ENCODE results near the gene FATE1.

Gene FATE1

GRCh38 chrX:151742311-151742710 lies 26.5 kb downstream of the FATE1 start:
- Histone ChIP-seq H3K4me3 (ENCODE audit: low read length, poor library complexity, severe bottlenecking) (no peak overlapping the region), H3K36me3 (ENCODE audit: insufficient read depth, low read length) (no peaks in the 10 kb centered on the region), H3K4me1 (ENCODE audit: insufficient read depth, low read length, poor library complexity, severe bottlenecking) (no peaks in the 10 kb centered on the region), H3K4me2 (ENCODE audit: low read depth, low read length, poor library complexity, severe bottlenecking) (no peak overlapping the region), H2AFZ (ENCODE audit: low read length) (no peak overlapping the region), H3K27me3 (ENCODE audit: insufficient read depth, low read length, poor library complexity, severe bottlenecking) (no peaks in the 10 kb centered on the region), H3K9me2 (replicated peaks; ENCODE audit: low read depth, low read length) (no peaks in the 10 kb centered on the region), H3K79me2 (ENCODE audit: insufficient read depth, low read length) (no peaks in the 10 kb centered on the region), H3K9ac (ENCODE audit: low read depth, low read length, poor library complexity, severe bottlenecking) (no peak overlapping the region), H3F3A (ENCODE audit: low read depth) (no peaks in the 10 kb centered on the region), H4K20me1 (ENCODE audit: insufficient read depth, low read length, poor library complexity, severe bottlenecking) (no peaks in the 10 kb centered on the region), H3K9me3 (ENCODE audit: insufficient read depth, low read depth, low read length) (no peaks in the 10 kb centered on the region)
- TF ChIP-seq EZH2phosphoT487 (IDR thresholded peaks at IDR 0.05; ENCODE audit: borderline replicate concordance), result no peak

DNA sequence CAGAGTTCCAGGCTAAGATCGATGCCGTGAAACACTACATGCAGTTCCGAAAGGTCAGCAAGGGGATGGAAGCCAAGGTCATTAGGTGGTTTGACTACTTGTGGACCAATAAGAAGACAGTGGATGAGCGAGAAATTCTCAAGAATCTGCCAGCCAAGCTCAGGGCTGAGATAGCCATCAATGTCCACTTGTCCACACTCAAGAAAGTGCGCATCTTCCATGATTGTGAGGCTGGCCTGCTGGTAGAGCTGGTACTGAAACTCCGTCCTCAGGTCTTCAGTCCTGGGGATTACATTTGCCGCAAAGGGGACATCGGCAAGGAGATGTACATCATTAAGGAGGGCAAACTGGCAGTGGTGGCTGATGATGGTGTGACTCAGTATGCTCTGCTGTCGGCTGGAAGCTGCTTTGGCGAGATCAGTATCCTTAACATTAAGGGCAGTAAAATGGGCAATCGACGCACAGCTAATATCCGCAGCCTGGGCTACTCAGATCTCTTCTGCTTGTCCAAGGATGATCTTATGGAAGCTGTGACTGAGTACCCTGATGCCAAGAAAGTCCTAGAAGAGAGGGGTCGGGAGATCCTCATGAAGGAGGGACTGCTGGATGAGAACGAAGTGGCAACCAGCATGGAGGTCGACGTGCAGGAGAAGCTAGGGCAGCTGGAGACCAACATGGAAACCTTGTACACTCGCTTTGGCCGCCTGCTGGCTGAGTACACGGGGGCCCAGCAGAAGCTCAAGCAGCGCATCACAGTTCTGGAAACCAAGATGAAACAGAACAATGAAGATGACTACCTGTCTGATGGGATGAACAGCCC lies 28.0 kb downstream of the FATE1 start:
- no peaks in the 10 kb centered on the region for H3K9me3 ChIP-seq (ENCODE audit: insufficient read depth, low read depth, low read length)
- H3K4me1 ChIP-seq (ENCODE audit: insufficient read depth, low read length, poor library complexity, severe bottlenecking), result no peaks in the 10 kb centered on the region
- H3K9ac ChIP-seq (ENCODE audit: low read depth, low read length, poor library complexity, severe bottlenecking), result no peak overlapping the region
- H3K4me2 ChIP-seq (ENCODE audit: low read depth, low read length, poor library complexity, severe bottlenecking), result no peak overlapping the region
- no peaks in the 10 kb centered on the region for H4K20me1 ChIP-seq (ENCODE audit: insufficient read depth, low read length, poor library complexity, severe bottlenecking)
- H3K36me3 ChIP-seq (ENCODE audit: insufficient read depth, low read length), result no peaks in the 10 kb centered on the region
- no peaks in the 10 kb centered on the region for H3K27me3 ChIP-seq (ENCODE audit: insufficient read depth, low read length, poor library complexity, severe bottlenecking)
- no peak for TF ChIP-seq EZH2phosphoT487 (IDR thresholded peaks at IDR 0.05; ENCODE audit: borderline replicate concordance)
- TF ChIP-seq, protein P1, sequence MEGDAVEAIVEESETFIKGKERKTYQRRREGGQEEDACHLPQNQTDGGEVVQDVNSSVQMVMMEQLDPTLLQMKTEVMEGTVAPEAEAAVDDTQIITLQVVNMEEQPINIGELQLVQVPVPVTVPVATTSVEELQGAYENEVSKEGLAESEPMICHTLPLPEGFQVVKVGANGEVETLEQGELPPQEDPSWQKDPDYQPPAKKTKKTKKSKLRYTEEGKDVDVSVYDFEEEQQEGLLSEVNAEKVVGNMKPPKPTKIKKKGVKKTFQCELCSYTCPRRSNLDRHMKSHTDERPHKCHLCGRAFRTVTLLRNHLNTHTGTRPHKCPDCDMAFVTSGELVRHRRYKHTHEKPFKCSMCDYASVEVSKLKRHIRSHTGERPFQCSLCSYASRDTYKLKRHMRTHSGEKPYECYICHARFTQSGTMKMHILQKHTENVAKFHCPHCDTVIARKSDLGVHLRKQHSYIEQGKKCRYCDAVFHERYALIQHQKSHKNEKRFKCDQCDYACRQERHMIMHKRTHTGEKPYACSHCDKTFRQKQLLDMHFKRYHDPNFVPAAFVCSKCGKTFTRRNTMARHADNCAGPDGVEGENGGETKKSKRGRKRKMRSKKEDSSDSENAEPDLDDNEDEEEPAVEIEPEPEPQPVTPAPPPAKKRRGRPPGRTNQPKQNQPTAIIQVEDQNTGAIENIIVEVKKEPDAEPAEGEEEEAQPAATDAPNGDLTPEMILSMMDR (conservative IDR thresholded peaks at IDR 0.05; ENCODE audit: low read length), result no peak
- no peaks in the 10 kb centered on the region for H3F3A ChIP-seq (ENCODE audit: low read depth)
- H3K79me2 ChIP-seq (ENCODE audit: insufficient read depth, low read length), result no peaks in the 10 kb centered on the region
- H3K4me3 ChIP-seq (ENCODE audit: low read length, poor library complexity, severe bottlenecking), result no peak overlapping the region
- H3K9me2 ChIP-seq (replicated peaks; ENCODE audit: low read depth, low read length), result no peaks in the 10 kb centered on the region
- no peak overlapping the region for H2AFZ ChIP-seq (ENCODE audit: low read length)

GRCh38 chrX:151745651-151746050 lies 29.8 kb downstream of the FATE1 start:
- H3K27me3 ChIP-seq (ENCODE audit: insufficient read depth, low read length, poor library complexity, severe bottlenecking), result no peaks in the 10 kb centered on the region
- no peak overlapping the region for H3K9ac ChIP-seq (ENCODE audit: low read depth, low read length, poor library complexity, severe bottlenecking)
- H3F3A ChIP-seq (ENCODE audit: low read depth), result no peaks in the 10 kb centered on the region
- TF ChIP-seq, protein P1 (conservative IDR thresholded peaks at IDR 0.05; ENCODE audit: low read length), result no peak
- TF ChIP-seq EZH2phosphoT487 (IDR thresholded peaks at IDR 0.05; ENCODE audit: borderline replicate concordance), result no peak
- no peaks in the 10 kb centered on the region for H3K79me2 ChIP-seq (ENCODE audit: insufficient read depth, low read length)
- H3K36me3 ChIP-seq (ENCODE audit: insufficient read depth, low read length), result no peaks in the 10 kb centered on the region
- H3K9me3 ChIP-seq (ENCODE audit: insufficient read depth, low read depth, low read length), result no peaks in the 10 kb centered on the region
- no peak overlapping the region for H3K4me2 ChIP-seq (ENCODE audit: low read depth, low read length, poor library complexity, severe bottlenecking)
- H4K20me1 ChIP-seq (ENCODE audit: insufficient read depth, low read length, poor library complexity, severe bottlenecking), result no peaks in the 10 kb centered on the region
- no peak overlapping the region for H2AFZ ChIP-seq (ENCODE audit: low read length)
- no peaks in the 10 kb centered on the region for H3K9me2 ChIP-seq (replicated peaks; ENCODE audit: low read depth, low read length)
- no peak overlapping the region for H3K4me3 ChIP-seq (ENCODE audit: low read length, poor library complexity, severe bottlenecking)
- no peaks in the 10 kb centered on the region for H3K4me1 ChIP-seq (ENCODE audit: insufficient read depth, low read length, poor library complexity, severe bottlenecking)

DNA sequence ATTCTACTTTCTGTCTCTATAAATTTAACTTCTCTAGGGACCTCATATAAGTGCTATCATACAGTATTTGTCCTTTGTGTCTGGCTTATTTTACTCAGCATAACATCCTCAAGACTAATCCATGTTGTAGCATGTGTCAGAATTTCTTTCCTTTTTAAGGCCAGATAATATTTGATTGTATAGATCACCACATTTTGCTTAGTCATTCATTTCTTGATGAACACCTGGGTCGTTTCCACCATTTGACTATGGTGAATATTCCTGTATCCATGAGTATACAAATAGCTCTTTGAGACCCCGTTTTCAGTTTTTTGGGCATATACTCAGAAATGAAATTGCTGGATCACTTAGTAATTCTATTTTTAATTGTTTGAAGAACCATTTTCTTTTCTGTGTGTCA lies 30.7 kb downstream of the FATE1 start:
- Histone ChIP-seq H3F3A (ENCODE audit: low read depth) (no peaks in the 10 kb centered on the region), H3K4me1 (ENCODE audit: insufficient read depth, low read length, poor library complexity, severe bottlenecking) (no peaks in the 10 kb centered on the region), H3K27me3 (ENCODE audit: insufficient read depth, low read length, poor library complexity, severe bottlenecking) (no peaks in the 10 kb centered on the region), H2AFZ (ENCODE audit: low read length) (no peak overlapping the region), H3K9me2 (replicated peaks; ENCODE audit: low read depth, low read length) (no peaks in the 10 kb centered on the region), H3K36me3 (ENCODE audit: insufficient read depth, low read length) (no peaks in the 10 kb centered on the region), H3K79me2 (ENCODE audit: insufficient read depth, low read length) (no peaks in the 10 kb centered on the region), H4K20me1 (ENCODE audit: insufficient read depth, low read length, poor library complexity, severe bottlenecking) (no peaks in the 10 kb centered on the region), H3K4me2 (ENCODE audit: low read depth, low read length, poor library complexity, severe bottlenecking) (no peak overlapping the region), H3K9ac (ENCODE audit: low read depth, low read length, poor library complexity, severe bottlenecking) (no peak overlapping the region), H3K9me3 (ENCODE audit: insufficient read depth, low read depth, low read length) (no peaks in the 10 kb centered on the region), H3K4me3 (ENCODE audit: low read length, poor library complexity, severe bottlenecking) (no peak overlapping the region)
- TF ChIP-seq, protein P1 (conservative IDR thresholded peaks at IDR 0.05; ENCODE audit: low read length), result no peak
- TF ChIP-seq EZH2phosphoT487 (IDR thresholded peaks at IDR 0.05; ENCODE audit: borderline replicate concordance), result no peak

Data from Loucy (cell line).